HL-60 (cell line): ENCODE data around the gene OTOF.

ENCODE experiments used
- DNase-seq, 2 experiments: peaks; one replicate each; pipeline ENCODE4 v3.0.0-alpha.2; 2010 to 2020; ENCODE audit warnings: low read depth in 1 of 2, low spot score in 1 of 2
- H3K27ac ChIP-seq: fragments of 250-450 bp; sonication (Bioruptor Pico); replicated peaks from 2 replicates; pipeline ENCODE4 v1.5.1; 2020; ENCODE audit warnings: mild to moderate bottlenecking, moderate library complexity
- H3K27me3 ChIP-seq: fragments of 250-450 bp; sonication (Bioruptor Pico); 2 replicates; pipeline ENCODE4 v1.5.1; 2021; ENCODE audit warnings: mild to moderate bottlenecking, moderate library complexity; ENCODE audit not compliant: insufficient read depth, poor library complexity, severe bottlenecking
- H3K4me3 ChIP-seq: replicated peaks from 2 replicates; pipeline ENCODE4 v1.5.1; 2011; ENCODE audit warnings: mild to moderate bottlenecking, control low read depth, low read length; ENCODE audit not compliant: insufficient read depth
- GABPA ChIP-seq: IDR thresholded peaks from 2 replicates; pipeline ENCODE4 v1.6.1; 2012; ENCODE audit warnings: low read depth
- POLR2AphosphoS5 ChIP-seq: IDR thresholded peaks from 2 replicates; pipeline ENCODE4 v1.6.1; 2012; ENCODE audit warnings: low read depth
- REST ChIP-seq: IDR thresholded peaks from 2 replicates; pipeline ENCODE4 v1.6.1; 2012; ENCODE audit warnings: low read depth; ENCODE audit not compliant: insufficient replicate concordance
- SPI1 ChIP-seq: IDR thresholded peaks from 2 replicates; pipeline ENCODE4 v1.6.1; 2012; ENCODE audit warnings: low read depth, mild to moderate bottlenecking, borderline replicate concordance
- TF ChIP-seq, protein P1 (sequence below): IDR thresholded peaks from one replicate; pipeline ENCODE4 v1.5.1; 2011; ENCODE audit warnings: low read length, control low read depth, inconsistent platforms; ENCODE audit not compliant: insufficient read depth

The OTOF gene

DNA sequence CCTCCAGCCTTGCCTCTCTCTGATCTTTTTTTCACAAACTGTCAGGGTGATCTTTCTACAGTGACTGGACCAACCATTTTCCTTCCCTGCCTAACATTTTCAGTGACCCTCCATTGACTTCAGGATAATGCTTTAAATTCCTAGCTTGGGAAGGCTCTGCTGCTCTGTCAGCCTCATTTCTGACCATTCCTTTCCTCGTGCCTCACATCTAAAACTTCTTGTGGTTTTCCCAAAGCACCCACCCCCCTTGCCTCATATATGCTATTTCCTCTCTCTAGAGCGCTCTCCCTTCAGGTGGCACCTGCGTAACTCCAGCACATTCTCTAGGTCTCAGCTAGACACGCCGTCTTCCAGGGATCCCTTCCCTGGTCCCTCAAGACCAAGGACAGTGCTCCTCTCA lies 39.0 kb downstream of the OTOF start:
- Histone ChIP-seq H3K4me3 (no peak overlapping the region), H3K27ac (no peak overlapping the region), H3K27me3 (no peaks in the 10 kb centered on the region)
- no peak for DNase-seq
- TF ChIP-seq POLR2AphosphoS5 = no peak

GRCh38 chr2:26438526-26438925 lies 39.4 kb downstream of the OTOF start:
- Histone ChIP-seq H3K4me3 (no peak overlapping the region), H3K27ac (no peak overlapping the region), H3K27me3 (no peaks in the 10 kb centered on the region)
- TF ChIP-seq REST (no peak), POLR2AphosphoS5 (no peak), GABPA (no peak), SPI1 (no peak)
- TF ChIP-seq, protein P1, sequence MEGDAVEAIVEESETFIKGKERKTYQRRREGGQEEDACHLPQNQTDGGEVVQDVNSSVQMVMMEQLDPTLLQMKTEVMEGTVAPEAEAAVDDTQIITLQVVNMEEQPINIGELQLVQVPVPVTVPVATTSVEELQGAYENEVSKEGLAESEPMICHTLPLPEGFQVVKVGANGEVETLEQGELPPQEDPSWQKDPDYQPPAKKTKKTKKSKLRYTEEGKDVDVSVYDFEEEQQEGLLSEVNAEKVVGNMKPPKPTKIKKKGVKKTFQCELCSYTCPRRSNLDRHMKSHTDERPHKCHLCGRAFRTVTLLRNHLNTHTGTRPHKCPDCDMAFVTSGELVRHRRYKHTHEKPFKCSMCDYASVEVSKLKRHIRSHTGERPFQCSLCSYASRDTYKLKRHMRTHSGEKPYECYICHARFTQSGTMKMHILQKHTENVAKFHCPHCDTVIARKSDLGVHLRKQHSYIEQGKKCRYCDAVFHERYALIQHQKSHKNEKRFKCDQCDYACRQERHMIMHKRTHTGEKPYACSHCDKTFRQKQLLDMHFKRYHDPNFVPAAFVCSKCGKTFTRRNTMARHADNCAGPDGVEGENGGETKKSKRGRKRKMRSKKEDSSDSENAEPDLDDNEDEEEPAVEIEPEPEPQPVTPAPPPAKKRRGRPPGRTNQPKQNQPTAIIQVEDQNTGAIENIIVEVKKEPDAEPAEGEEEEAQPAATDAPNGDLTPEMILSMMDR = no peak
- DNase-seq = no peak

GRCh38 chr2:26435106-26435505 lies 42.8 kb downstream of the OTOF start:
- Histone ChIP-seq H3K27me3 (no peaks in the 10 kb centered on the region), H3K27ac (no peak overlapping the region), H3K4me3 (no peak overlapping the region)
- no peak for DNase-seq
- TF ChIP-seq SPI1 (no peak), REST (no peak), GABPA (no peak), POLR2AphosphoS5 (no peak)
- TF ChIP-seq, protein P1 = no peak

- Histone ChIP-seq H3K4me3 (no peak overlapping the region), H3K27ac (no peak overlapping the region), H3K27me3 (no peaks in the 10 kb centered on the region)
- no peak for DNase-seq
- TF ChIP-seq REST (no peak), GABPA (no peak), POLR2AphosphoS5 (no peak), SPI1 (no peak)
- TF ChIP-seq, protein P1 = no peak
These were observed 45.1 kb downstream of the OTOF start for GRCh38 chr2:26432859-26433258.
